ENCODE measurements around the gene ABCG1. TPM values are rescaled to one million over a fixed set of nuclear protein-coding genes. Genes with fewer than 3 reads are reported as not detected.

ABCG1 gene
- total and polyA plus RNA-seq, 12 donors, result 5.5 to 26.2 (median 14.6) TPM

- TF ChIP-seq CTCF (IDR thresholded peaks at IDR 0.05), result no peak
- H3K36me3 ChIP-seq, result no peaks in the 10 kb centered on the region
- ATAC-seq, result no peak
- peaks cover 37 to 77% (median 71%) of the 10 kb centered on the region in 9 donors for H3K4me1 ChIP-seq
- DNase-seq, result no peak
- 41 to 52% methylated on average over 3 of the region's 3 CpGs for WGBS, 2 donors
- no peaks in the 10 kb centered on the region for H3K27me3 ChIP-seq
- H3K27ac ChIP-seq, result peak overlapping the region in 9 of 10 donors; percentile 80 to 93 (median 88)
- no peak overlapping the region for H3K4me3 ChIP-seq
- intact Hi-C loops (cut with DNase I), result loop anchor here in 1 of 10 donors (5.0 kb wide), 1 partner anchor 69 kb away; no protein-coding TSS in a partner anchor
- H3K9me3 ChIP-seq, result no peaks in the 10 kb centered on the region
These were observed 17.8 kb downstream of the ABCG1 start for GRCh38 chr21:42236693-42237092.

- peak overlapping the region in 9 of 10 donors; percentile 80 to 93 (median 88) for H3K27ac ChIP-seq
- no peak for DNase-seq
- H3K4me1 ChIP-seq, result peaks cover 32 to 72% (median 66%) of the 10 kb centered on the region in 9 donors
These were observed 18.2 kb downstream of the ABCG1 start for GRCh38 chr21:42237161-42237560.

GRCh38 chr21:42237577-42237976, 18.6 kb downstream of the ABCG1 start:
- 96 to 97% methylated on average over 3 of the region's 3 CpGs for WGBS, 2 donors
- no peak for DNase-seq

More at GRCh38 chr21:42237161-42237560, 18.2 kb downstream of the ABCG1 start:
- no peaks in the 10 kb centered on the region for H3K27me3 ChIP-seq
- no peak for ATAC-seq
- no peak overlapping the region for H3K4me3 ChIP-seq
- no peaks in the 10 kb centered on the region for H3K36me3 ChIP-seq
- intact Hi-C loops (cut with DNase I), result loop anchor here in 1 of 10 donors (5.0 kb wide), 1 partner anchor 70 kb away; no protein-coding TSS in a partner anchor
- no peaks in the 10 kb centered on the region for H3K9me3 ChIP-seq
- WGBS, 2 donors, result 85 to 87% methylated on average over 5 of the region's 5 CpGs
- no peak for TF ChIP-seq CTCF (IDR thresholded peaks at IDR 0.05)

More at GRCh38 chr21:42237577-42237976, 18.6 kb downstream of the ABCG1 start:
- Histone ChIP-seq H3K27ac (peak overlapping the region in 7 of 10 donors; percentile 60 to 93 (median 88)), H3K27me3 (no peaks in the 10 kb centered on the region), H3K36me3 (no peaks in the 10 kb centered on the region), H3K9me3 (no peaks in the 10 kb centered on the region), H3K4me1 (peaks cover 28 to 68% (median 62%) of the 10 kb centered on the region in 9 donors), H3K4me3 (no peak overlapping the region)
- ATAC-seq, result no peak
- TF ChIP-seq CTCF (IDR thresholded peaks at IDR 0.05), result no peak
- intact Hi-C loops (cut with DNase I), result loop anchor here in 1 of 10 donors (5.0 kb wide), 1 partner anchor 70 kb away; no protein-coding TSS in a partner anchor

Measured in heart right ventricle (tissue), 16 donors.